Adrenal gland (tissue), 5 donors: Measurements from ENCODE around the gene HOMER1.

Experiments used
- CTCF ChIP-seq, 6 experiments: fragments of 450-650 bp in 4 of 6; fragments of 200-600 bp in 2 of 6; sonication (generic) in 1 of 6; IDR thresholded peaks; 1 replicate in 5 of 6; 2 replicates in 1 of 6; pipeline versions ENCODE4 v1.5.1 to v1.8.0; 2016 to 2021; ENCODE audit warnings: antibody characterized with exemption in 6 of 6, mild to moderate bottlenecking in 2 of 6, moderate library complexity in 1 of 6
- POLR2A ChIP-seq, 2 donors: fragments of 450-650 bp; IDR thresholded peaks; one replicate each; pipeline ENCODE4 v1.6.1; 2017; ENCODE audit warnings: antibody characterized with exemption in 2 of 2, mild to moderate bottlenecking in 2 of 2, moderate library complexity in 1 of 2
- donor health status: DM: no; HTN: no; CAD: no.

GRCh38 chr5:79459626-79460025 is 54.3 kb downstream of the HOMER1 start:
- no peak for TF ChIP-seq CTCF (IDR thresholded peaks at IDR 0.05)
- TF ChIP-seq POLR2A (IDR thresholded peaks at IDR 0.05), result no peak
